SK-N-SH treated with all-trans-retinoic acid at 6 μM for 48 hours (cell line): ENCODE data around the gene MAP3K20.
A peak's percentile ranks its signal among the peaks of the same experiment; 100 is the strongest.

Source experiments
- ATAC-seq: fragments of 200-7000 bp; cut with Tn5 transposase; 3 replicates; pipeline ENCODE4 v1.9.1; 2020; ENCODE audit warnings: mild to moderate bottlenecking, moderate library complexity
- ARNTL ChIP-seq: fragments of 450-650 bp; formaldehyde crosslinking; IDR thresholded peaks from 2 replicates; pipeline ENCODE4 v1.5.0; 2020; ENCODE audit warnings: low read depth, mild to moderate bottlenecking, moderate library complexity, borderline replicate concordance
- CREB5 ChIP-seq: fragments of 250-450 bp; sonication (Bioruptor Pico); IDR thresholded peaks from 2 replicates; pipeline ENCODE4 v1.5.1; 2020; ENCODE audit warnings: low read depth, mild to moderate bottlenecking, moderate library complexity
- CSDC2 ChIP-seq: fragments of 250-450 bp; sonication (Bioruptor Pico); IDR thresholded peaks from 2 replicates; pipeline ENCODE4 v1.5.0; 2020; ENCODE audit warnings: mild to moderate bottlenecking, moderate library complexity
- CSRNP3 ChIP-seq: fragments of 250-450 bp; sonication (Bioruptor Pico); IDR thresholded peaks from 2 replicates; pipeline ENCODE4 v1.5.1; 2021; ENCODE audit warnings: mild to moderate bottlenecking, moderate library complexity
- ESRRG ChIP-seq: fragments of 250-450 bp; sonication (Bioruptor Pico); IDR thresholded peaks from 2 replicates; pipeline ENCODE4 v1.6.1; 2021; ENCODE audit warnings: mild to moderate bottlenecking
- GLIS3 ChIP-seq: fragments of 250-450 bp; sonication (Bioruptor Pico); IDR thresholded peaks from 2 replicates; pipeline ENCODE4 v1.5.0; 2020; ENCODE audit warnings: mild to moderate bottlenecking, moderate library complexity
- ISL1 ChIP-seq: fragments of 250-450 bp; sonication (Bioruptor Pico); IDR thresholded peaks from 2 replicates; pipeline ENCODE4 v2.1.2; 2022; ENCODE audit warnings: mild to moderate bottlenecking, moderate library complexity
- OSR1 ChIP-seq: fragments of 250-450 bp; sonication (Bioruptor Pico); IDR thresholded peaks from 2 replicates; pipeline ENCODE4 v1.8.0; 2022; ENCODE audit warnings: moderate library complexity, mild to moderate bottlenecking, inconsistent platforms
- PATZ1 ChIP-seq: fragments of 250-450 bp; sonication (Bioruptor Pico); IDR thresholded peaks from 2 replicates; pipeline ENCODE4 v1.8.0; 2020; ENCODE audit warnings: mild to moderate bottlenecking, moderate library complexity, borderline replicate concordance
- POU6F1 ChIP-seq: fragments of 250-450 bp; sonication (Bioruptor Pico); IDR thresholded peaks from 2 replicates; pipeline ENCODE4 v1.8.0; 2021; ENCODE audit warnings: low read depth, mild to moderate bottlenecking, moderate library complexity, borderline replicate concordance
- RARB ChIP-seq: fragments of 250-450 bp; sonication (Bioruptor Pico); IDR thresholded peaks from 2 replicates; pipeline ENCODE4 v1.8.0; 2021; ENCODE audit warnings: mild to moderate bottlenecking, moderate library complexity
- SNAI2 ChIP-seq: fragments of 250-450 bp; sonication (Bioruptor Pico); IDR thresholded peaks from 2 replicates; pipeline ENCODE4 v1.5.0; 2020; ENCODE audit warnings: mild to moderate bottlenecking, moderate library complexity
- TCF4 ChIP-seq: fragments of 250-450 bp; sonication (Bioruptor Pico); IDR thresholded peaks from 2 replicates; pipeline ENCODE4 v1.8.0; 2021; ENCODE audit warnings: mild to moderate bottlenecking, moderate library complexity, borderline replicate concordance
- TOX ChIP-seq: fragments of 250-450 bp; sonication (Bioruptor Pico); IDR thresholded peaks from 2 replicates; pipeline ENCODE4 v1.8.0; 2021; ENCODE audit warnings: mild to moderate bottlenecking, moderate library complexity, borderline replicate concordance
- TSHZ2 ChIP-seq: fragments of 250-450 bp; sonication (Bioruptor Pico); IDR thresholded peaks from 2 replicates; pipeline ENCODE4 v1.5.0; 2020; ENCODE audit warnings: mild to moderate bottlenecking, moderate library complexity
- ZC3H10 ChIP-seq: fragments of 250-450 bp; sonication (Bioruptor Pico); IDR thresholded peaks from 2 replicates; pipeline ENCODE4 v1.5.1; 2021; ENCODE audit warnings: mild to moderate bottlenecking, moderate library complexity
- ZFP3 ChIP-seq: fragments of 250-450 bp; sonication (Bioruptor Pico); IDR thresholded peaks from 2 replicates; pipeline ENCODE4 v1.5.0; 2020; ENCODE audit warnings: mild to moderate bottlenecking, moderate library complexity
- ZNF565 ChIP-seq: fragments of 450-650 bp; formaldehyde crosslinking; conservative IDR thresholded peaks from 2 replicates; pipeline ENCODE4 v1.5.0; 2020; ENCODE audit warnings: low read depth, mild to moderate bottlenecking, moderate library complexity
- ZNF70 ChIP-seq: fragments of 450-650 bp; formaldehyde crosslinking; IDR thresholded peaks from 2 replicates; pipeline ENCODE4 v1.5.0; 2020; ENCODE audit warnings: mild to moderate bottlenecking, moderate library complexity
- ZNF8 ChIP-seq: fragments of 450-650 bp; formaldehyde crosslinking; IDR thresholded peaks from 2 replicates; pipeline ENCODE4 v1.5.0; 2020; ENCODE audit warnings: mild to moderate bottlenecking, moderate library complexity

Gene MAP3K20

GRCh38 chr2:173075781-173076580 lies at the start of gene MAP3K20:
TSS of gene MAP3K20 (plus strand) at chr2:173075846. CDS start at chr2:173091032, 15,186 bp downstream.
- ATAC-seq, result peak; percentile 80
- TF ChIP-seq TSHZ2 (CRISPR knock-in tag) (no peak), POU6F1 (CRISPR knock-in tag) (no peak), CREB5 (CRISPR knock-in tag) (no peak), SNAI2 (CRISPR knock-in tag) (no peak), ZNF8 (no peak), PATZ1 (no peak), TCF4 (CRISPR knock-in tag) (no peak), ZNF70 (CRISPR knock-in tag) (no peak), GLIS3 (CRISPR knock-in tag) (no peak), ARNTL (CRISPR knock-in tag) (no peak), ISL1 (no peak), ZFP3 (CRISPR knock-in tag) (no peak), RARB (CRISPR knock-in tag) (no peak), CSRNP3 (CRISPR knock-in tag) (no peak), ZNF565 (CRISPR knock-in tag) (no peak)

- ATAC-seq, result no peak
Observed at GRCh38 chr2:173026479-173026878, 49.2 kb upstream of the MAP3K20 start.

More at GRCh38 chr2:173026479-173026878, 49.2 kb upstream of the MAP3K20 start:
- TF ChIP-seq TSHZ2 (CRISPR knock-in tag) (no peak), ZFP3 (CRISPR knock-in tag) (no peak), GLIS3 (CRISPR knock-in tag) (no peak), ZNF70 (CRISPR knock-in tag) (no peak), ZNF8 (no peak), ZC3H10 (CRISPR knock-in tag) (no peak), ZNF565 (CRISPR knock-in tag) (no peak), OSR1 (CRISPR knock-in tag) (no peak), ISL1 (no peak), CSDC2 (CRISPR knock-in tag) (no peak), TOX (CRISPR knock-in tag) (no peak), ARNTL (CRISPR knock-in tag) (no peak), ESRRG (CRISPR knock-in tag) (no peak)
- TF ChIP-seq, all 23 proteins: peak for 0
